HEK293 (cell line): ENCODE data around the gene NOL3.
A peak's percentile ranks its signal among the peaks of the same experiment; 100 is the strongest.

Source experiments
- ATF2 ChIP-seq: fragments of 450-650 bp; formaldehyde crosslinking; IDR thresholded peaks from 2 replicates; pipeline ENCODE4 v1.5.1; 2016; ENCODE audit warnings: missing biosample characterization, missing genetic modification characterization, low read depth
- GLIS2 ChIP-seq: fragments of 450-650 bp; formaldehyde crosslinking; IDR thresholded peaks from 2 replicates; pipeline ENCODE4 v1.5.1; 2016; ENCODE audit warnings: missing biosample characterization, missing genetic modification characterization
- IKZF3 ChIP-seq: fragments of 450-650 bp; IDR thresholded peaks from 2 replicates; pipeline ENCODE4 v1.5.0; 2018; ENCODE audit warnings: missing biosample characterization, mild to moderate bottlenecking, missing genetic modification characterization, moderate library complexity
- SETDB1 ChIP-seq: IDR thresholded peaks from one replicate; pipeline ENCODE4 v1.6.1; 2017; ENCODE audit warnings: mild to moderate bottlenecking, low read length, moderate library complexity, mixed read lengths; ENCODE audit not compliant: insufficient read length
- SP2 ChIP-seq: fragments of 450-650 bp; formaldehyde crosslinking; IDR thresholded peaks from 2 replicates; pipeline ENCODE4 v1.5.1; 2016; ENCODE audit warnings: missing biosample characterization, missing genetic modification characterization
- SP7 ChIP-seq: fragments of 450-650 bp; formaldehyde crosslinking; IDR thresholded peaks from 2 replicates; pipeline ENCODE4 v1.5.1; 2016; ENCODE audit warnings: missing biosample characterization, missing genetic modification characterization
- TRIM28 ChIP-seq: IDR thresholded peaks from 2 replicates; pipeline ENCODE4 v1.6.1; 2011; ENCODE audit warnings: low read length, control low read depth, borderline replicate concordance
- YY2 ChIP-seq: fragments of 450-650 bp; formaldehyde crosslinking; IDR thresholded peaks from 2 replicates; pipeline ENCODE4 v1.5.1; 2016; ENCODE audit warnings: missing biosample characterization, missing genetic modification characterization
- ZBTB10 ChIP-seq: fragments of 450-650 bp; formaldehyde crosslinking; IDR thresholded peaks from 2 replicates; pipeline ENCODE4 v1.5.1; 2016; ENCODE audit warnings: missing biosample characterization, missing genetic modification characterization
- ZBTB17 ChIP-seq: fragments of 450-650 bp; formaldehyde crosslinking; IDR thresholded peaks from 2 replicates; pipeline ENCODE4 v1.5.1; 2016; ENCODE audit warnings: missing biosample characterization, missing genetic modification characterization
- ZBTB20 ChIP-seq: fragments of 450-650 bp; formaldehyde crosslinking; IDR thresholded peaks from 2 replicates; pipeline ENCODE4 v1.5.1; 2016; ENCODE audit warnings: missing biosample characterization, missing genetic modification characterization
- ZFP3 ChIP-seq: fragments of 450-650 bp; formaldehyde crosslinking; IDR thresholded peaks from 2 replicates; pipeline ENCODE4 v1.5.1; 2016; ENCODE audit warnings: low read depth, missing biosample characterization, missing genetic modification characterization
- ZNF335 ChIP-seq: fragments of 450-650 bp; formaldehyde crosslinking; conservative IDR thresholded peaks from 2 replicates; pipeline ENCODE4 v1.5.1; 2016; ENCODE audit warnings: missing biosample characterization, missing genetic modification characterization
- ZNF416 ChIP-seq: fragments of 450-650 bp; formaldehyde crosslinking; IDR thresholded peaks from 2 replicates; pipeline ENCODE4 v1.5.1; 2016; ENCODE audit warnings: missing biosample characterization, missing genetic modification characterization
- ZNF518A ChIP-seq: fragments of 450-650 bp; formaldehyde crosslinking; conservative IDR thresholded peaks from 2 replicates; pipeline ENCODE4 v1.5.1; 2016; ENCODE audit warnings: low read depth, missing biosample characterization, missing genetic modification characterization
- ZNF561 ChIP-seq: fragments of 450-650 bp; IDR thresholded peaks from 2 replicates; pipeline ENCODE4 v1.5.1; 2018; ENCODE audit warnings: missing biosample characterization, missing genetic modification characterization, borderline replicate concordance
- ZNF776 ChIP-seq: fragments of 450-650 bp; formaldehyde crosslinking; IDR thresholded peaks from 2 replicates; pipeline ENCODE4 v1.5.0; 2017; ENCODE audit warnings: missing biosample characterization, missing genetic modification characterization, borderline replicate concordance
- ZXDB ChIP-seq: fragments of 450-650 bp; formaldehyde crosslinking; IDR thresholded peaks from 2 replicates; pipeline ENCODE4 v1.5.1; 2016; ENCODE audit warnings: missing biosample characterization, missing genetic modification characterization
- TF ChIP-seq, protein P1 (sequence below): fragments of 450-650 bp; formaldehyde crosslinking; IDR thresholded peaks from 2 replicates; pipeline ENCODE4 v1.5.1; 2016; ENCODE audit warnings: missing biosample characterization, missing genetic modification characterization
- TF ChIP-seq, protein P2 (sequence below): fragments of 450-650 bp; formaldehyde crosslinking; IDR thresholded peaks from 2 replicates; pipeline ENCODE4 v1.5.1; 2016; ENCODE audit warnings: missing biosample characterization, missing genetic modification characterization
- TF ChIP-seq, protein P3 (sequence below): fragments of 450-650 bp; formaldehyde crosslinking; IDR thresholded peaks from 2 replicates; pipeline ENCODE4 v1.5.1; 2016; ENCODE audit warnings: missing biosample characterization, missing genetic modification characterization
- TF ChIP-seq, protein P4 (sequence below): fragments of 450-650 bp; formaldehyde crosslinking; optimal IDR thresholded peaks from 2 replicates; pipeline ENCODE3; 2016; ENCODE audit warnings: missing biosample characterization, mild to moderate bottlenecking, missing genetic modification characterization

NOL3 gene

DNA sequence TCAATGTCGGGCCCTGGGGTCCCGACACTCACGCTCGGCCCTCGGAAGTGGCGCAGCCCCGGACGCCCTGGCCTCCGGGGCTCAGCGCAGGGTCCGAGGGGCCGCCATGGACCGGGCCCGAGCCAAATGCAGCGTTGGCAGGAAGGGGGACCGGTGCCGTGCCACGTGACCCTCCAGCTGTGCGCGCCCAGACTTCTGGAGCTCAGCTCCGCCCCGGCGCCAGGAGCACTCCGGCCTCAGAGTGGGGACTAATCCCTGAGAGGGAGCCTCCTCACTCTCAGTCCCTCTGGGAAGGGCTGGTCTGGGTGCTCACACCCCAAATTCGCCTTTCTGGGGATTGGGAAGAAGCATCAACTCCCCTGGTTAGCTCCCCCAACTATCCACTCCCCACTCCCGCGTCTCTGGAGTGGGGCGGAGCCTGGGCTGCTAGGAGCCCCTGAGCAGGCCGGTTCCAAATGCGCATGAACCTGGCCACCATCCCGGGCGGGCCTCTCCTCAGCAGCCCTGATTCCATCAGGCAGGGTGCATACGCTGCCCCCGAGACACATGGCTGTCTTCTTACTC, 19.4 kb upstream of the NOL3 start, which contains the start of gene B3GNT9 (continued):
- TF ChIP-seq ZBTB20 (tag by site-specific recombination) (peak; percentile 55; the same call in 1 of the 2 replicates), ZNF776 (tag by site-specific recombination) (no peak), ZBTB10 (tag by site-specific recombination) (peak; percentile 63), SP2 (tag by site-specific recombination) (no peak), ZXDB (tag by site-specific recombination) (peak; percentile 37; the same call in 1 of the 2 replicates), SP7 (tag by site-specific recombination) (no peak), ZNF518A (tag by site-specific recombination) (no peak), ATF2 (tag by site-specific recombination) (no peak), ZNF416 (tag by site-specific recombination) (no peak), GLIS2 (tag by site-specific recombination) (no peak), ZFP3 (no peak), TRIM28 (no peak), YY2 (tag by site-specific recombination) (peak; percentile 44; the same call in 1 of the 2 replicates), IKZF3 (tag by site-specific recombination) (peak; percentile 28; the same call in 1 of the 2 replicates), ZBTB17 (tag by site-specific recombination) (0 out of 2 replicates have a peak, but pooled peaks have one; percentile 43), ZNF335 (tag by site-specific recombination) (peak; percentile 73), SETDB1 (no peak), ZNF561 (tag by site-specific recombination) (no peak)
- TF ChIP-seq, protein P1, sequence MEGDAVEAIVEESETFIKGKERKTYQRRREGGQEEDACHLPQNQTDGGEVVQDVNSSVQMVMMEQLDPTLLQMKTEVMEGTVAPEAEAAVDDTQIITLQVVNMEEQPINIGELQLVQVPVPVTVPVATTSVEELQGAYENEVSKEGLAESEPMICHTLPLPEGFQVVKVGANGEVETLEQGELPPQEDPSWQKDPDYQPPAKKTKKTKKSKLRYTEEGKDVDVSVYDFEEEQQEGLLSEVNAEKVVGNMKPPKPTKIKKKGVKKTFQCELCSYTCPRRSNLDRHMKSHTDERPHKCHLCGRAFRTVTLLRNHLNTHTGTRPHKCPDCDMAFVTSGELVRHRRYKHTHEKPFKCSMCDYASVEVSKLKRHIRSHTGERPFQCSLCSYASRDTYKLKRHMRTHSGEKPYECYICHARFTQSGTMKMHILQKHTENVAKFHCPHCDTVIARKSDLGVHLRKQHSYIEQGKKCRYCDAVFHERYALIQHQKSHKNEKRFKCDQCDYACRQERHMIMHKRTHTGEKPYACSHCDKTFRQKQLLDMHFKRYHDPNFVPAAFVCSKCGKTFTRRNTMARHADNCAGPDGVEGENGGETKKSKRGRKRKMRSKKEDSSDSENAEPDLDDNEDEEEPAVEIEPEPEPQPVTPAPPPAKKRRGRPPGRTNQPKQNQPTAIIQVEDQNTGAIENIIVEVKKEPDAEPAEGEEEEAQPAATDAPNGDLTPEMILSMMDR (tag by site-specific recombination) = no peak
- TF ChIP-seq, protein P2, sequence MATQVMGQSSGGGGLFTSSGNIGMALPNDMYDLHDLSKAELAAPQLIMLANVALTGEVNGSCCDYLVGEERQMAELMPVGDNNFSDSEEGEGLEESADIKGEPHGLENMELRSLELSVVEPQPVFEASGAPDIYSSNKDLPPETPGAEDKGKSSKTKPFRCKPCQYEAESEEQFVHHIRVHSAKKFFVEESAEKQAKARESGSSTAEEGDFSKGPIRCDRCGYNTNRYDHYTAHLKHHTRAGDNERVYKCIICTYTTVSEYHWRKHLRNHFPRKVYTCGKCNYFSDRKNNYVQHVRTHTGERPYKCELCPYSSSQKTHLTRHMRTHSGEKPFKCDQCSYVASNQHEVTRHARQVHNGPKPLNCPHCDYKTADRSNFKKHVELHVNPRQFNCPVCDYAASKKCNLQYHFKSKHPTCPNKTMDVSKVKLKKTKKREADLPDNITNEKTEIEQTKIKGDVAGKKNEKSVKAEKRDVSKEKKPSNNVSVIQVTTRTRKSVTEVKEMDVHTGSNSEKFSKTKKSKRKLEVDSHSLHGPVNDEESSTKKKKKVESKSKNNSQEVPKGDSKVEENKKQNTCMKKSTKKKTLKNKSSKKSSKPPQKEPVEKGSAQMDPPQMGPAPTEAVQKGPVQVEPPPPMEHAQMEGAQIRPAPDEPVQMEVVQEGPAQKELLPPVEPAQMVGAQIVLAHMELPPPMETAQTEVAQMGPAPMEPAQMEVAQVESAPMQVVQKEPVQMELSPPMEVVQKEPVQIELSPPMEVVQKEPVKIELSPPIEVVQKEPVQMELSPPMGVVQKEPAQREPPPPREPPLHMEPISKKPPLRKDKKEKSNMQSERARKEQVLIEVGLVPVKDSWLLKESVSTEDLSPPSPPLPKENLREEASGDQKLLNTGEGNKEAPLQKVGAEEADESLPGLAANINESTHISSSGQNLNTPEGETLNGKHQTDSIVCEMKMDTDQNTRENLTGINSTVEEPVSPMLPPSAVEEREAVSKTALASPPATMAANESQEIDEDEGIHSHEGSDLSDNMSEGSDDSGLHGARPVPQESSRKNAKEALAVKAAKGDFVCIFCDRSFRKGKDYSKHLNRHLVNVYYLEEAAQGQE (tag by site-specific recombination) = no peak
- TF ChIP-seq, protein P3, sequence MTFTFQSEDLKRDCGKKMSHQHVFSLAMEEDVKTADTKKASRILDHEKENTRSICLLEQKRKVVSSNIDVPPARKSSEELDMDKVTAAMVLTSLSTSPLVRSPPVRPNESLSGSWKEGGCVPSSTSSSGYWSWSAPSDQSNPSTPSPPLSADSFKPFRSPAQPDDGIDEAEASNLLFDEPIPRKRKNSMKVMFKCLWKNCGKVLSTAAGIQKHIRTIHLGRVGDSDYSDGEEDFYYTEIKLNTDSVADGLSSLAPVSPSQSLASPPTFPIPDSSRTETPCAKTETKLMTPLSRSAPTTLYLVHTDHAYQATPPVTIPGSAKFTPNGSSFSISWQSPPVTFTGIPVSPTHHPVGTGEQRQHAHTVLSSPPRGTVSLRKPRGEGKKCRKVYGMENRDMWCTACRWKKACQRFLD = 0 out of 2 replicates have a peak, but pooled peaks have one; percentile 40
- TF ChIP-seq, protein P4, sequence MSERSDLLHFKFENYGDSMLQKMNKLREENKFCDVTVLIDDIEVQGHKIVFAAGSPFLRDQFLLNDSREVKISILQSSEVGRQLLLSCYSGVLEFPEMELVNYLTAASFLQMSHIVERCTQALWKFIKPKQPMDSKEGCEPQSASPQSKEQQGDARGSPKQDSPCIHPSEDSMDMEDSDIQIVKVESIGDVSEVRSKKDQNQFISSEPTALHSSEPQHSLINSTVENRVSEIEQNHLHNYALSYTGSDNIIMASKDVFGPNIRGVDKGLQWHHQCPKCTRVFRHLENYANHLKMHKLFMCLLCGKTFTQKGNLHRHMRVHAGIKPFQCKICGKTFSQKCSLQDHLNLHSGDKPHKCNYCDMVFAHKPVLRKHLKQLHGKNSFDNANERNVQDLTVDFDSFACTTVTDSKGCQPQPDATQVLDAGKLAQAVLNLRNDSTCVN (tag by site-specific recombination) = peak; percentile 51
